ENCODE data around the gene TUFT1. TPM values are rescaled to one million over a fixed set of nuclear protein-coding genes. Genes with fewer than 3 reads are reported as not detected.

The TUFT1 gene
- polyA plus RNA-seq, 3 donors = 1.5 to 1.7 (median 1.6) TPM

DNA sequence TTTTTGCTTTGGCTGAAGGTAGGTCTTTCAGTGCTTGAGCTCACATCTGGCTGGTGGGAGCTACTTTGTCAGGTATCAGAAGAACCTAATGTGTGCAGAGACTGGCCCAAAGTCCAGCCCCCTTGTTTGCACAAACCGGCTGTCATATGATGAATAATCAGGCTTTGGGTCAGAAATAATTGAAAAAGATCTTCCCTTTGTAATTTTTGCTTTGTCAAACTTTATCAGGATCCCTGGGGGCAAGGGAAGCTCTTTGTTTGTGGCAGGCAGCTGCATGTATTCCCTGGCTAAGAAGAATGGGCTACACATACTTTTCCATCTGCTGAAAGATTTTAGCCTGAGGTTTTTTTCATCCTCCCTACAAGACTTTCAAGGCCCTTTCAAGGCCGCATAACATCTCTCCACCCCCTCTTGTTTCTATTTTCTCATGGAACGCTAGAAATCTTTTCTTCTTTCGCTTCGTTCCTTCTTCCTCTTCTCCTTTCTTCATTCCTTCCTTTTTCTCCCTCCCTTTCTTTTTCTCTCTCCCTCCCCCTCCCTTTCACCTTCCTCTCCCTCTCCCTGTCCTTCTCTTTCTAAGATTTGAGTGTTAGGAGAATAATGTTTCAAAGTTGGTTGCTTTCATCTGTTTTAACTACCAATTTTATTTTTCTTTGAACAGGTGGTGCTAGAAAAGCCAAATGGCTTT lies 25.5 kb downstream of the TUFT1 start:
- Histone ChIP-seq H3K79me2 (ENCODE audit: insufficient read depth, low read length) (no peaks in the 10 kb centered on the region), H3K4me2 (replicated peaks; ENCODE audit: extremely low read depth, low read length, poor library complexity, severe bottlenecking) (no peak overlapping the region), H3K4me3 (replicated peaks in 1 of 3; ENCODE audit: low read depth in 2 of 3, low read length in 3 of 3) (no peak overlapping the region), H3K9ac (ENCODE audit: insufficient read depth, low read length, poor library complexity, severe bottlenecking) (no peak overlapping the region), H3K9me3 (replicated peaks in 1 of 2; ENCODE audit: control insufficient read depth in 1 of 2, insufficient read depth in 1 of 2, low read length in 2 of 2) (no peaks in the 10 kb centered on the region), H4K20me1 (ENCODE audit: insufficient read depth, low read length) (no peaks in the 10 kb centered on the region), H2AFZ (ENCODE audit: insufficient read depth, low read depth, low read length, poor library complexity, severe bottlenecking) (no peak overlapping the region), H3K36me3 (replicated peaks in 1 of 2; ENCODE audit: control insufficient read depth in 1 of 2, insufficient read depth in 2 of 2, low read length in 2 of 2) (no peaks in the 10 kb centered on the region), H3K27me3 (ENCODE audit: control insufficient read depth in 2 of 2, insufficient read depth in 2 of 2, low read length in 2 of 2) (no peaks in the 10 kb centered on the region), H3K27ac (ENCODE audit: low read depth in 1 of 2, low read length in 2 of 2) (no peak overlapping the region), H3K4me1 (ENCODE audit: control insufficient read depth in 1 of 2, insufficient read depth in 2 of 2, low read length in 2 of 2) (no peaks in the 10 kb centered on the region)
- intact Hi-C loops (cut with micrococcal nuclease) = no loop called here
- H3K4me1 Mint-ChIP-seq = peaks cover 7% of the 10 kb centered on the region
- DNase-seq = no peak
- peaks cover 0 to 4% (median 0%) of the 10 kb centered on the region in 3 donors for H3K27me3 Mint-ChIP-seq (ENCODE audit: low read depth in 3 of 3)
- TF ChIP-seq CTCF (IDR thresholded peaks at IDR 0.05) = no peak
- WGBS (ENCODE audit: insufficient coverage) = 33% methylated on average over 4 of the region's 5 CpGs
- H3K36me3 Mint-ChIP-seq = peaks cover 3 to 5% of the 10 kb centered on the region in 2 donors
- no peak overlapping the region for H3K4me3 Mint-ChIP-seq
- H3K9me3 Mint-ChIP-seq = no peaks in the 10 kb centered on the region
- H3K27ac Mint-ChIP-seq = peak overlapping the region in 1 of 7 donors; percentile 20

- H3K4me3 Mint-ChIP-seq = no peak overlapping the region
Observed at GRCh38 chr1:151568626-151569088, 28.5 kb downstream of the TUFT1 start.

More at GRCh38 chr1:151568626-151569088, 28.5 kb downstream of the TUFT1 start:
- Mint-ChIP-seq H3K27me3 (ENCODE audit: low read depth in 3 of 3) (peaks cover 0 to 2% (median 0%) of the 10 kb centered on the region in 3 donors), H3K4me1 (peaks cover 7% of the 10 kb centered on the region), H3K27ac (no peak overlapping the region), H3K9me3 (no peaks in the 10 kb centered on the region), H3K36me3 (peaks cover 3 to 5% of the 10 kb centered on the region in 2 donors)
- WGBS (ENCODE audit: insufficient coverage) = no CpG with 5 or more reads among the region's 3 CpGs
- Histone ChIP-seq H3K27me3 (ENCODE audit: control insufficient read depth in 2 of 2, insufficient read depth in 2 of 2, low read length in 2 of 2) (no peaks in the 10 kb centered on the region), H3K4me3 (replicated peaks in 1 of 3; ENCODE audit: low read depth in 2 of 3, low read length in 3 of 3) (no peak overlapping the region), H3K27ac (ENCODE audit: low read depth in 1 of 2, low read length in 2 of 2) (no peak overlapping the region), H3K9ac (ENCODE audit: insufficient read depth, low read length, poor library complexity, severe bottlenecking) (no peak overlapping the region), H4K20me1 (ENCODE audit: insufficient read depth, low read length) (no peaks in the 10 kb centered on the region), H3K36me3 (replicated peaks in 1 of 2; ENCODE audit: control insufficient read depth in 1 of 2, insufficient read depth in 2 of 2, low read length in 2 of 2) (no peaks in the 10 kb centered on the region), H3K9me3 (replicated peaks in 1 of 2; ENCODE audit: control insufficient read depth in 1 of 2, insufficient read depth in 1 of 2, low read length in 2 of 2) (no peaks in the 10 kb centered on the region), H3K4me1 (ENCODE audit: control insufficient read depth in 1 of 2, insufficient read depth in 2 of 2, low read length in 2 of 2) (no peaks in the 10 kb centered on the region), H2AFZ (ENCODE audit: insufficient read depth, low read depth, low read length, poor library complexity, severe bottlenecking) (no peak overlapping the region), H3K4me2 (replicated peaks; ENCODE audit: extremely low read depth, low read length, poor library complexity, severe bottlenecking) (no peak overlapping the region), H3K79me2 (ENCODE audit: insufficient read depth, low read length) (no peaks in the 10 kb centered on the region)
- intact Hi-C loops (cut with micrococcal nuclease) = no loop called here
- DNase-seq = no peak
- TF ChIP-seq CTCF (IDR thresholded peaks at IDR 0.05) = no peak

Measured in CD14-positive monocyte (primary cell).